ENCODE data around the gene SLTM.
"Not testable (repeated sequence)": the region's sequence is repeated elsewhere in the genome, so short reads cannot be mapped to it uniquely, and the experiment has no call there.

Gene SLTM

GRCh38 chr15:58870451-58870850, 63.0 kb downstream of the SLTM start:
- no peak for DNase-seq

- DNase-seq, result no peak
Measured at GRCh38 chr15:58867926-58868325, 65.6 kb downstream of the SLTM start.

- peak; percentile 5 for DNase-seq
Measured at GRCh38 chr15:58865425-58865880, 68.0 kb downstream of the SLTM start.

- DNase-seq, result peak; percentile 2
Measured at GRCh38 chr15:58864602-58865424, 68.7 kb downstream of the SLTM start.

GRCh38 chr15:58862326-58862725, 71.2 kb downstream of the SLTM start:
- DNase-seq, result no peak

- DNase-seq, result not testable (repeated sequence)
Measured at GRCh38 chr15:58856621-58857020, 76.9 kb downstream of the SLTM start.

- DNase-seq, result no peak
Measured at GRCh38 chr15:58856086-58856485, 77.4 kb downstream of the SLTM start.

GRCh38 chr15:58854593-58854992, 78.9 kb downstream of the SLTM start:
- DNase-seq, result no peak

GRCh38 chr15:58852347-58852746, 81.1 kb downstream of the SLTM start:
- no peak for DNase-seq

GRCh38 chr15:58851205-58851604, 82.3 kb downstream of the SLTM start:
- DNase-seq, result not testable (repeated sequence)

GRCh38 chr15:58842713-58843396, 90.6 kb downstream of the SLTM start:
- no peak for DNase-seq

- no peak for DNase-seq
Measured at GRCh38 chr15:58840048-58840447, 93.4 kb downstream of the SLTM start.

GRCh38 chr15:58839485-58839884, 94.0 kb downstream of the SLTM start:
- no peak for DNase-seq

GRCh38 chr15:58833681-58834426, 99.6 kb downstream of the SLTM start:
- DNase-seq, result not testable (repeated sequence)

- no peak for DNase-seq
Measured at GRCh38 chr15:58830556-58830955, 102.9 kb downstream of the SLTM start.

All from NCI-H2029 treated with DMSO at 0.1 percent for 48 hours (cell line).